GDM1 (cell line): ENCODE results near the gene SHCBP1L.

Source experiments
- DNase-seq: peaks from one replicate; lab custom pipeline; 2025; lab: John Stamatoyannopoulos, UW

The SHCBP1L gene

DNA sequence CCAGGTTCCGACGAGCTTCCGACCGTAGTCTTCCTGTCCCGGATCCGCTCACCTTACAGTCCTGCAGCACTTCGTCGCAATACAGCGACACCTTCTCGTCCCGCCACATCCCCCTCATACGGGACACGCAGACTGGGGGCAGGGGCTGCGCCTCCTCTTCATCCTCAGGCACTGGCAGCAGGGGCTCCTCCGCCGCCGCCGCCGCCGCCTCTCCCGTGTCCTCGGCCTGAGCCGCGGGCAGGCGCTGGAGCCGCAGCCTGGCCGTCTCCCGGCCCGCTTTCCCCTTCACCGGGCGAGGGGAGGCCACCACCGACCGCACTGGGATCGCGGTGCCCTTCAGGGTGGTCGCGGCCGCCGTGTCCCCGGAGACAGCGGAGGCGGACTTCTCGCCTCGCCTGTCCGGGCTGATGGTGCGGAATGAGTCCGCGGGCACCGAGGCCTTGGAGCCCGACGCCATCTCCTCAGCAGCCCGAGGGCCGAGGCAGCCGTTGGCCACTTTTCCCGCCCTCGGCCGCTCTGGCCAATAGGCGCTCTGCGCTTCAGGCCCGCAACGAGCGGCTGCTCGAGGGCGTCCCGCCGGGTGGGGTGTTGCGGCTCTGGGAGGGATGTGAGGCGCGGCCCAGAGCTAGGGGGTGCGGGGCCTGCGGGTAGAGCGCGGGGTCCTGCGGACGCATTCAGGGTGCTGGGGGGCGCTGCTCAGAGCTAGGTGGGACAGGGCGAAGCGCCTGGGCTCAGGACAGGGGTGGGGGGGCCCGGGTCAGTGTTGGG, at the start of gene SHCBP1L:
Gene SHCBP1L, minus strand, starts transcription at position 490 of the 768 bp plus-strand sequence. Its CDS starts 33 bp downstream, at position 457.
- no peak for DNase-seq

DNA sequence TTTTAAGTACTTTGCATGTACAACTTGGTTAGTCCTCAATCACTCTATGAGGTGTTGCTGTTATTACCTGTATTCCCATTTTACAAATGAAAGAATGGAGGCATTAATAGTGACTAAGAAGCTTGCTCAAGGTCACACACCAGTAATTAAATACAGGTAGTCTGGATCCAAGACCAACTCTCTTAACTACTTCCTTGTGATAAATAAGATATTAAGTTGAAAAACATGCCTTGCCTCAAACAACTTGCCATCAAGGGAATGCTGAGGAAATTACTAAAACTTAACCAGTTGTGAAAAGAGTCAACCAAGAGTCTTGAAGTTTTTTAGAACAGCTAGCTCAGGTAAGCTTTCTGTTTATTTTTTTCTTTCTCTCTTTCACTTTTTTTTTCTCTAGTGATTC, 49.3 kb upstream of the SHCBP1L start:
- no peak for DNase-seq

DNA sequence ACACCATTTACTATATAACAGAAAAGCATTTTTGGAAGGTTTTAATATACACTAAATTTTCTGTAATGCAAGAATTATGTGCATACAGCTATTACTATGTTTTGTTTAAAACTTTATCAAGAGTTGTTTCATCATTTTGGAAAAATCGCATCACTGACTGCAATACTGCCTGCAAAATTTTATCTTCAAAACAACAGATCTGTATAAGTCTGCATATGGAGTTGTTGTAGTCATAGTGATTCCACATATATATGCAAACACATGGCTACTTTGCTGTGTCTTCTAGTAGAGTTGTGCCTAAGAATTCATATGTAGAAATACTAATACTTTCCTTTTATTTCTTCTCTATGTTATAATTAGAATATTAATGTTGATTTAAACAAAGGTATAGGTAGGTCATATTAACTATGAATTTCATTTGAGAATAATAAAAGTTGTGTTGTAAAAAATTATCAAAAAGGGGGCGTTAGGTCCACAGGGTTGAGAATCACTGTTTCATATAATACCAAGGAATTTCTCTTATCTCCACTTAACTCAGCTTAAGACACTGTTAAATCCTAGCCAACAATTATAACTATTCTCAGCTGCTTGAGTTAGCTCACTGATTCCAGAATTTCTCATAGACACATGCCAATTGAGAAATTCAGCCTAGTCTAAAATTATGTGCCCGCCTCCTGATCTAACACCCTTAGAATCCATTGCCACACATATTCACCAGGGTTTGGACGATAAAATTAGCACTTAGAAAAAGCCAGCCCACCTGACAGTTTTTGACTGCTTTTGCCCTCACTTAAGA, 47.4 kb upstream of the SHCBP1L start:
- no peak for DNase-seq

DNA sequence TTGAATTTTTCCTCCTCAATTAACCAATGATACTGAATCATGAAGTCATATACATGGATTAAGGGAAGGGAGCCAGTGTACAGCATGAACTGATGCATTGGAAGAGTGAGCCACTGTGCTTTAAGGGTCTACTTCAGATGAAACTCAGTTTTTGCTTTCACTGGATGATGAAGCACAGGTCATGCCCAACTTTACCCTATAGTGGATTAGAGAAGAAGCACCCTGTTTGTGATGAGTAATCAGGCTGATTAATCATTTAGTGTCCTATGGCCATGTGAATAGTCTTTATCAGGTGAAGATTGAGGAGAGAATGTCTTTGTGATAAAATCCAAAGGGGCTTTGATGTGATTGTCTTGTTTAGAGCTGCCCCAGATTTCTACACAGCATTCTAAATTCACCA, 45.5 kb upstream of the SHCBP1L start:
- DNase-seq: no peak

DNA sequence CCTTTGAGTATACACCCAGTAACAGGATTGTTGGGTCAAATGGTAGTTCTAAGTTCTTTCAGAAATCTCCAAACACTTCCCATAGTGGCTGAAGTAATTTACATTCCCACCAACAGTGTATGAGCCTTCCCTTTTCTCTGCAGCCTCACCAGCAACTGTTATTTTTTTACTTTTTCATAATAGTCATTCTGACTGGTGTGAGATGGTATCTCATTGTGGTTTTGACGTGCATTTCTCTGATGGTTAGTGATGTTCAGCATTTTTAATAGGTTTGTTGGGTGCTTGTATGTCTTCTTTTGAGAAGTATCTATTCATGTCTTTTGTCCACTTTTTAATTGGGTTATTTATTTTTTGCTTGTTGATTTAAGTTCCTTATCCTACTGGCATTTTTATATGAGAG, 43.9 kb upstream of the SHCBP1L start:
- no peak for DNase-seq

DNA sequence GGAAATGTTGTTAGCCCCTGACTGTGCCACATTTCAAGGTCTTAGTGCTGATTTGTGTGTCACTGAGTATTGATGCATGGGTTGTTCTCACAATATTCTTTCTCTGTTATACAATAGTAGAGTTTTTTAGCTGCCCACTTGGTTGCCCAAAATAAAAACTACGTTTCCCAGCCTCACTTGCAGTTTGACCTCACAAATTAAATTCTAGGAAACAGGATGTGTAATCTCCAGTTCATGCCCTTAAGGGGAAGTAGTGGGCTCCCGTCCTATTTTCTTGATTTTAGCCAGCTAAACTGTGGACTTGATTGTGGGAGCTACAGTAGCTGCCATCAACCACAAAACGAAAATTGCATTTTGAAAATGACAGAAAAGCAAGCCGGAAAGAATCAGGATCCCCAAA, 42.9 kb upstream of the SHCBP1L start:
- peak; percentile 7 for DNase-seq

DNA sequence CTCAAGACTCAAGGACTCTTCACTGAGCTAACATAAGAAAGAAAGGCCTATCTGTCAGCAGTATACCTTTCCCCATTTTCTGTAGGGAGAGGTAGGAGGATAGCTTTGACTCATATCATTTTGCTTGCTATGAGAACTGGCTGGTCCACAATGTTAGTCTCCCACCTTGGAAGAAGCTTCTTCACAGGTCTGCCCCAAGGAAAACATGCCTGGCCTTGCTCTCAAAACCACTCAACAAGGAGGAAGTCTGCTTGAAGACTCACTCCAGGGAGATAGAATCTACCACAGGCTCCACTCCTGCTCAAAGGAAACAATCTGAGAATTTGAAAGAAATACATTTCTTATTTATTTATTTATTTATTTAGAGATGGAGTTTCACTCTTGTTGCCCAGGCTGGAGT, 40.8 kb upstream of the SHCBP1L start:
- DNase-seq: no peak

DNA sequence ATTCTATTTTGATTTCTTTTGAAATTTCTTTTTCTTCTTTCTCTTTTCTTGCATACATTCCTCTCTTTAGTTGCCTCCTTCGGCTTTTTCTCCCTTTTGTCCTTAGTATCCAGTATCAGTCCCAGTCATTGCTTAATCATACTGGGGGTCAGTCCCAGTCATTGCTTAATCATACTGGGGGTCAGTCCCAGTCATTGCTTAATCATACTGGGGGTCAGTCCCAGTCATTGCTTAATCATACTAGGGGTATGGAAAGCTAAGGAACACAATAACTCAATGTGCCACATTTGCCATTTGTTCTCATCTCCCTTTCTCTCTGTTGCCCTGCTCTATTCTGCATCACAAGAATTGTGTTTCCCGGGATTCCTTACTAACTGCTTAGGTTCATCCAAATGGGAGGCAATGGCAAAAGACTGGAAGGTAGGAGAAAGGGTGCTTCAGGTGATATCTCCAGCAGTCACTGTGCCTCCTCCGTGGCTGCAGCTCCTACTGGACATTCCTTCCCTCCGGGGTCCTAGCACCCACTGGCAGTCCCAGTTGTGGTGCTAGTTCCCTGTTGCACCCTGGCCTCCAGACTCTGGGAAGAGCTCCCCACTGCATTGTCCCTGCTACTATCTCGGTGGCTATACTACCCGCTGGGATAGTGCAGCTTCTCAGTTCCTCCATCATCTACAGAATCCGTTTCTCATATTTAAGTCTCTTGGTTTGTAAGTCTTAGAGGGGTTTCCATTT, 37.6 kb upstream of the SHCBP1L start:
- DNase-seq: no peak

DNA sequence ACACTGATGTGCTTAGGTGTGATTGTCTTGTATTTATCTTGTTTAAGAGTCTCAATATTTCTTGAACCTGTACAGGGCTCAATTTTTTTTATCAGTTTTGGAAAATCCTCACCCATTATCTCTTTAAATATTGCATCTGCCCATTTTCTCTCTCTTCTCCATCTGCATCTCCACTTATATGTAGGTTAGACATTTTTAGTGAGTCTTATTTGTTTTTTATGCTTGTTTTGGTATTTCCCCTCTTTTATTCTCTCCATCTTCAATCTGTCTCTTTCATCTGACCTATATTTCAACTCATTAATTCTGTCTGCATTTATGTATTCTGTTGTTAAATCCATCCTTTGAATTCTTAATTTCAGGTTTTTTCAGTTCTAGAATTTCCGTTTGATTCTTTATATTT, 32.9 kb upstream of the SHCBP1L start:
- no peak for DNase-seq

DNA sequence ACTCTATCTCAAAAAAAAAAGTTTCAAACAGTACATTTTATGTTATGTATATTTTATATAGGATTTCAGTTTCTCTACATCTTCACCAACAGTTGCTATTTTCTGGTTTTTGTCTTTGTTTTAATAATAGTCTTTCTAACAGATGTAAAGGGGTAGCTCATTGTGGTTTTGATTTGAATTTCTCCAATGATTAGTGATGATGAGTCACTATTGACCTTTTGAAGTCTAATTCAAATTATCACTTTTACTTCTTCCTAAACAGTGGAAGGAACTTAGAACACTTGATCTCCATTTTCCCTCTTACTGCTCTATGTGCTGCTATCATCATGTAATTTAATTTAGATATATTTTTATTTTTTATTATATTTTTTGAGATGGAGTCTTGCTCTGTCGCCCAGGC, 31.7 kb upstream of the SHCBP1L start:
- no peak for DNase-seq

DNA sequence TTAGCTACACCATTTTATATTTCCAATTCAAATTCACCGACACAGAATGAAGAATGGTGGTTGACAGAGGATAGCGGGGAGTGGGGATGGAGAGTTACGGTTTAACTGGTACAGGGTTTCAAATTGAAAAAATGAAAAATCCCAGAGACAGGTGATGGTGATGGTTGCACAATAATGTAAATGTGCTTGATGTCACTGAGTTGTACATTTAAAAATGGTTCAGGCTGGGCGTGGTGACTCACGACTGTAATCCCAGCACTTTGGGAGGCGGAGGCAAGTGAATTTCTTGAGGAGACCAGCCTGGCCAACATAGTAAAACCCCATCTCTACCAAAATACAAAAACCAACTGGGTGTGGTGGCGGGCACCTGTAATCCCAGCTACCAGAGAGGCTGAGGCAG, 31.2 kb upstream of the SHCBP1L start:
- DNase-seq: no peak

DNA sequence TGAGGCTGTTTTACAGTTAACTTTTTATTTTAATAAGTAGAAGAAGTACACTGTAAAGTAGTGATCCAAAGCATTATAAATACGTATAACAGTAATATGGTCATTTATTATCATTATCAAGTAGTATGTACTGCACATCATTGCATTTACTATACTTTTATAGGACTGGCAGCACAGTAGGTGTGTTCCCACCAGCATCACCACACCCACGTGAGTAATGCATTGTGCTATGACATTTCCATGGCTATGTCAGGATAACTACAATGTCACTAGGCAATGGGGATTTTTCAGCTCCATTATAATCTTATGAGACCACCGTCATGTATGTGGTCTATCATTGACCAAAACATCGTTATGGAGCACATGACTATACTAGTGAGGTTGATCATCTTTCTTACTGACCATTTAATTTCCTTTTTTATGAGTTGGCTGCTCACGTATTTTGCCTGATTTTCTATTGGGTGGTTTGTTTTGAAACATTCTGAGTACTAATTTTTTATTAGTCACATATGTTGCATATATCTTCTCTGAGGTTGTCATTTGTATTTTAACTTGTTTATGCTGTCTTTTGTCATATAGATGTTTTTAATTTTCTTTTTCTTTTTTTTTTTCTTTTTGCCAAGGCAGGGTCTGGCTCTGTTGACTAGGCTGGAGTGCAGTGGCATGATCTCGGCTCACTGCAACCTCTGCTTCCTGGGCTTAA, 25.3 kb upstream of the SHCBP1L start:
- no peak for DNase-seq

DNA sequence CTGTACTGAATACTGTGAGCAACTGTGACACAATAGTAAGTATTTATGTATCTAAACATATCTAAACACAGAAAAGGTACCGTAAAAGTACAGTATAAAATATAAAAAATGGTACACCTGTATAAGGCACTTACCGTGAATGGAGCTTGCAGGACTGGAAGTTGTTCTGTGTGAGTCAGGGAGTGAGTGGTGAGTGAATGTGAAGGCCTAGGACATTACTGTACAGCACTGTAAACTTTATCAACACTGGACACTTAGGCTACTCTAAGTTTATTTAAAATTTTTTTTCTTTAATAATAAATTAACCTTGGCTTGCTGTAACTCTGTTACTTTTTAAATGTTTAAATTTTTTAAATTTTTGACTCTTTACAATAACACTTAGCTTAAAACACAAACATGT, 24.5 kb upstream of the SHCBP1L start:
- DNase-seq: no peak

DNA sequence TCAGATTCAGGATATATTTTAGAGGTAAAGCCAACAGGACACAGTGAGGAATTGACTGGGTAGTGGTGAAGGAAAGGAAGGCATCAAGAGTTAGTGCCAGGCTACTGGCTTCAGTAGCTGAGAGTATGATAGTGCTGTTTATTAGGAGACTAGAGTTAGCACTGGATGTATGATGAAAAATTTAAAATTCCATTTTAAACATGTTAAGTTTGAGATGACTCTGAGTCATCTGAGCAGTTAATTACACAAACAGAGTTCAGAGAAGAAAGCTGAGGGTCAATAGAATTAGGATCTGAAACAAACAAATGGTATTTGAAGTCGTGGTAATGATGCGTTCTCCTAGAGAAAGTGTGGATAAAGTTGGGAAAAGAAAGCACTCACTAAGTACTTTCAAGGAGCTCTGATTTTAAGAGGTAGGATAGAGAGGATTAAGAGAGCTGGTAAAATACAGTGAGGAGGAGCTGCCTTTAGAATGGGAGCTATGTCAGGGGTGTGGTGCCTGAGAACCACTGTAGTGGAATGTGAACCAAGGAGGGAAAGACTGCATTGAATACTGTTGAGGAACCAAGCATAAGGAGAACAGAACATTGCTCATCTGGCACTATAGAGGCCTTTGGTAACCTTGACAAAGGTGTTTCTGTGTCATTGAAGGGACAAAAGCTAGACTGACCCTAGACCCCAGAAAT, 21.7 kb upstream of the SHCBP1L start:
- no peak for DNase-seq

DNA sequence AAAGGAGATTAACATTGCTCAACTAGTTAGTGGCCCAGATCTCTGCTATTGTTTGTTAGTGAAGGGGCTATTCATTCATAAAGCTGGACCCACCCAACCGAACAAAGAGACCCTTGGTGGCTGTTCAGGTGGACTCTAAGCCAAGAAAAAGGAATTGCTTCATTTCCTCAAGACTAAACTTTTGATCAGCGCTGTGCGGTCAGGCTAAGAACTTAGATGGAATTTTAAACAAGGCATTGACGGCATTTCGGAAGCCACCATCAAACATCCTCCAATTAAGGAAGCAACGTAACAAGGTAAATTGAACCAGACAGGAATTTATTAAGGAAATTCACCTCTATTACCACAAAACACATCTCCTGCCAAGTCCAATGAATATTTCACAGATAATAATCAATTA, 19.9 kb upstream of the SHCBP1L start:
- DNase-seq: no peak

DNA sequence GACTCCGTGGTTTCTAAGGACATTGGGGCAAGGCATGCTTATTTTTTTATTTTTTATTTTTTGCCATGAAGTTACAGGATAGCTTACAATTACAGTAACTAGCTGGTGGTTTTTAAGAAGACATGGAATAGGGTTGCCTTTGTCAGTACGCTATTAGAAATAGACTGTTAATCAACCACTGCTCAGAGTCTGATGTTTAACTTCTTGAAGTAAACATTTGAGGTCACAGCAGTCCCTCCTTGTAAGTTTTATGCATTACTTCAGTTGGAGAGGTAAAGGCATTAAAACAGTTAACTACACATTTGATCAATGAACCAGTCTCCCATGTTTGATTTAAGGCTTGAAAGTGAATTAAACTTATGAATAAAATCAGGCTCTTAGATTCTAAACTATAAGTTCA, 19.3 kb upstream of the SHCBP1L start:
- no peak for DNase-seq

DNA sequence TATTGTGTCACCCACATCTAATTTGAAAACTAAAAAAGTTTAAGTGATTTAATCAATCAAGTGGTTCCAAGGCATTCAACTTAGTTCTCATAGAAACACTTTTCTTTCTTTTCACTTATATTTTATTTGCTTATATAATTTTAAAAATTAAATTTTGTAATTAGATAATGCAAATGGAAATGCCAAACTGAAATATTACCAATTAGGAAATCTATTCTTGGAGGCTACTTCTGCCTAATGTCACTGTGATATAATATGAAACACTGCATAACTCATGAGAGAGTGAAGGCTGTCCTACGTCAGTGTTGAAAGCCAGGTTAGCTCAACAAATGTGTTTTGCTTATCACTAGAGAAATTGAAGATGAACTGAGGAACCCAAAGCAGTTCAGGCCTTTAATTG, 18.3 kb upstream of the SHCBP1L start:
- DNase-seq: no peak

DNA sequence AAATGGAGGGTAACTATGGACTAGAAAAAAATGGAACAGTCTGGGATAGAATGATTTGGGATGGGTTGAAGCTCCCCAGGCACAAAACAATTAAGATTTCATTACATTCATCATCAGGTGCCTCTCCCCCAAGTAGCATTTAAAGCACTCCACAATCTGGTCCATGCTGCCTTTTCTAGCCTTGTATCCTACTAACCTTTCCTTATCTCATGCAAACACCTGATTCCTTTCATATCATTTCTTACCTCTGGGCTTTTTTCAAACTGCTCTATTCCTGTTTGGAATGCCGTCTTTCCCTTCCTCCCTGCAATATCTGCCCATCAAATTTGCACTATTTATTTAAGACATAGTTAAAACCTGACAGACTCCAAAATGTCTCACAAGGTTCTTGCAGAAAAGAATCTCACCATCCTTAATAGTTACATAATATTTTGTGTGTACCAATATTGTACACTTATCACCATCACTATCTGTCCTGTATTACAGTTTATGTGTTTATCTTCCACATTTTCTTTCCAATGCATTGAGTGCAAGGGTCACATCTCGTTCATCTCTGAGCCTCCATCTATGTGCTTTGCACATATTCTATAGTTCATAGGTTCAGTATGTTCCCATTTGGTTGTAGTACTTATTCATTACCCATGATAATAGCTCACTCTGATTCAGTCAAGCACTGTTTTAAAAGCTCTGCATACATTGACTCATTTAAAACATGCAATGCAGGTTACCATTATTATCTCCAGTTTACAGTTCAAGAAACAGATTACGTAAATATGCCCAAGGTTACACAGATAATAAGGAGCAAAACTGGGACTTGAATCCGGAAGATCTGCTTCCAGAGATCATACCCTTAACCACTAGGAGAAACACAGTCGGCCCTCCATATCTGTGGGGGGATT, 16.1 kb upstream of the SHCBP1L start:
- no peak for DNase-seq

DNA sequence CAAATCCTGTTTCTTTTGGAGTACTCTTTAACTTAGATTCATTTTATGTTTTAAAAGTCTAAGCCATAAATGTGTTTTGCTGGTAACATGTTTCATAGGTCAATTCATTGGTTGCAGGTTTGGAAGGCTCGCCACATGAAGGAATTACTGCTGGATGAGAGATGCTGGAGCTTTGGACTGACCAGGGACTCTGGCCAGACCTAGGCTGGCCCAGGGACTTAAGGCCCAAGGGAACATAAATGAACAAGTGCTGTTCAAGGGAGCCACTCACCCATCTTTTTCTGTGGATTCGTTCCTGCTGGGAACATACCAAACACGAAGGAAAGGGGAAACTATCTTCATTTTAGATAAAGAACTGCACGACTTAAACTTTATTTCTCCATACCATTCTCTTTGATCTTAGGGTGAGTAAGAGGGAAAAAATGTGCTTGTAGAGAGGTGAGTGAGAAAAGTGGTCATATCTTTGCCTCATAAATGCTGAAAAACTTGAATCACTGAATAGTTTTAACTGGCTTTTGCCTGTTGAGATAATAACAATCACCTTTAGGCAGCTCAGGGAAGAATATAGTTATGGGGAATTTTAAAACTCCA, 15.3 kb upstream of the SHCBP1L start:
- DNase-seq: no peak

DNA sequence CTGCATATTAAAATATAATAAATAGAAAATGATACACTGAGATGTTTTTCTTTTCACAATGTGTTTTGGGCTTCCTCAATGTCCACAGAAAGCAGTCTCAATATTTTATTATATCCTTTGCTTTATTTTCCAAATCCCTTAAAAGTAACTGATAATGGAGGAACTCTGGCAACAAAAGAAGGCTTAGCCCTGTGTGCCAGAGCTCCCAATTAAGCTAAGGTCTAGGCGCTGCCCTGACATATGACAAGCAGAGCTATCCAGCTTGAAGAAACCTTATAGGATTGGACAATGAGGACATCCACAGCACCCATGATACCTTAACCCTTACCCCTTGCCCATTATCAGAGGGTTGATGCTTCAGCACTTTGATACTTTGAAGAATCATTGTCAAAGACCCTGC, 12.9 kb upstream of the SHCBP1L start:
- DNase-seq: no peak
